Body of pancreas (tissue), 4 donors: ENCODE measurements around the gene FHIP2A.

Source experiments
- POLR2A ChIP-seq, 3 donors: fragments of 450-650 bp; IDR thresholded peaks; one replicate each; pipeline ENCODE4 v1.6.1; 2016; ENCODE audit warnings: antibody characterized with exemption in 3 of 3, mild to moderate bottlenecking in 2 of 3
- TF ChIP-seq, protein P1 (sequence below), 7 experiments: fragments of 450-650 bp in 4 of 7; fragments of 200-600 bp in 3 of 7; sonication (generic) in 3 of 7; IDR thresholded peaks; one replicate each; pipeline ENCODE4 v1.5.1; 2016 to 2019; ENCODE audit warnings: antibody characterized with exemption in 7 of 7

DNA sequence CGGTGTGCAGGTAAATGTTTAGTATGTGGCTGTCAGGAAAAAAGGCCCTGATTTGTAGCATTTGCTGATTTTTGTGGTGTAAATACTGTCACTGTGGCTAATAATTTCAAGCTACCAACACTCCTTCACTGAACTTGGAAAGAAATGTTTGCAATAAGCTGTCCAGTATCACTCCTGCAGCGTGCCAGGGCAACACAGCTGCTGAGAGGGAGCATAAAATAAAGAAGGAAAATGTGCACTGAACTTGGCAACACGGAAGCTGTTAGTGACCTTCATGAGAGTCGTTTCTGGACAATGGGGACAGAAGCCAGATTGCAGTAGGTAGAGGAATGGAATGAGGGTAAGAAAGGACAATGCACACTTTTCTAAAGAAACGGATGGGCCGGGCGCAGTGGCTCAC, 37.9 kb upstream of the FHIP2A start:
- TF ChIP-seq, protein P1, sequence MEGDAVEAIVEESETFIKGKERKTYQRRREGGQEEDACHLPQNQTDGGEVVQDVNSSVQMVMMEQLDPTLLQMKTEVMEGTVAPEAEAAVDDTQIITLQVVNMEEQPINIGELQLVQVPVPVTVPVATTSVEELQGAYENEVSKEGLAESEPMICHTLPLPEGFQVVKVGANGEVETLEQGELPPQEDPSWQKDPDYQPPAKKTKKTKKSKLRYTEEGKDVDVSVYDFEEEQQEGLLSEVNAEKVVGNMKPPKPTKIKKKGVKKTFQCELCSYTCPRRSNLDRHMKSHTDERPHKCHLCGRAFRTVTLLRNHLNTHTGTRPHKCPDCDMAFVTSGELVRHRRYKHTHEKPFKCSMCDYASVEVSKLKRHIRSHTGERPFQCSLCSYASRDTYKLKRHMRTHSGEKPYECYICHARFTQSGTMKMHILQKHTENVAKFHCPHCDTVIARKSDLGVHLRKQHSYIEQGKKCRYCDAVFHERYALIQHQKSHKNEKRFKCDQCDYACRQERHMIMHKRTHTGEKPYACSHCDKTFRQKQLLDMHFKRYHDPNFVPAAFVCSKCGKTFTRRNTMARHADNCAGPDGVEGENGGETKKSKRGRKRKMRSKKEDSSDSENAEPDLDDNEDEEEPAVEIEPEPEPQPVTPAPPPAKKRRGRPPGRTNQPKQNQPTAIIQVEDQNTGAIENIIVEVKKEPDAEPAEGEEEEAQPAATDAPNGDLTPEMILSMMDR (IDR thresholded peaks at IDR 0.05): no peak
- no peak for TF ChIP-seq POLR2A (IDR thresholded peaks at IDR 0.05)
